HG03571 (cell line): Measurements from ENCODE around the gene FAM83F.

ENCODE experiments used
- ATAC-seq: cut with Tn5 transposase; IDR thresholded peaks from one replicate; pipeline ENCODE4 v1.9.1; 2021; ENCODE audit not compliant: unreplicated experiment

The FAM83F gene

GRCh38 chr22:39965748-39966147, 29.0 kb upstream of the FAM83F start:
- no peak for ATAC-seq

DNA sequence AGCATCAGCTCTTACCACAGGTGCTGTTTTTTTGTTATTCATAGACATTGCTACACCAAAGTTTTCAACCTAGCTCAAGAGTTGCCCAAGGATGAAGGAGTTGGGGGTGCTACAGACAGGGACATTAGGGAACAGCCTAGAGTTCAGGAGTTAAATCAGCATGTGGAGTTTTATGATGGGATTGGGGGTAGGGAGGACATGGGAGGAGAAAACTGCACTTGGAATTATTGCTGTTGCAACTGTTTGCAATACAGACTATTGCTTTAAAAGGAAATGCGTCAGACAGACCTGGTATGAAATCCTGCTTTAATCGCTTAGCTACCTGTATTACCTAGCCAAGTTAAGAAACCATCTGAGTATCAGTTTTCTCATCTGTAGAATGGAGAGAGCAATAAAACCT, 28.3 kb upstream of the FAM83F start:
- ATAC-seq, result no peak

- no peak for ATAC-seq
Observed at GRCh38 chr22:39967103-39967829, 27.5 kb upstream of the FAM83F start.

GRCh38 chr22:39967996-39968972, 26.5 kb upstream of the FAM83F start:
- ATAC-seq, result no peak

- ATAC-seq, result no peak
Observed at GRCh38 chr22:39970742-39971141, 24.0 kb upstream of the FAM83F start.

DNA sequence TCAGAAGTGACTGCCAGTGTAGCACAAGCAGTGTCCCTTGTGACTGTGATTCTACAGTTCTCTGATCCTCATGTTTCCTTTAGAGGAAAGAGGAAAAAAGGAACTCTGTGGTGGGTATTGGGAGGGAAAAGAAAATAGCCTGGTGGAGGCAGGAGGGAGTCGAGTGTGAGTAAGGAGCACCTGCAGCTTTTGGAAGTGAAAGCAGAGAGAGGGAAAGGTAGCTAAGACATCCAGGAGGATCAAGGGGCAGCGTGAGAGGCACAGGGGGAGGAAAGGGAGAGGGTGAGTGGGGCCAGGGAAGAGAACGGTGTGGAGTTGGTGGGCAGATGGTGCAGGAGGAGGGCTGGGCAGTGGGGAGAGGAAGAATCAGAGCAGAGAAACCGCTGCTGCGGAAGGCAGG, 22.1 kb upstream of the FAM83F start:
- no peak for ATAC-seq

GRCh38 chr22:39973656-39974055, 21.1 kb upstream of the FAM83F start:
- ATAC-seq, result no peak

DNA sequence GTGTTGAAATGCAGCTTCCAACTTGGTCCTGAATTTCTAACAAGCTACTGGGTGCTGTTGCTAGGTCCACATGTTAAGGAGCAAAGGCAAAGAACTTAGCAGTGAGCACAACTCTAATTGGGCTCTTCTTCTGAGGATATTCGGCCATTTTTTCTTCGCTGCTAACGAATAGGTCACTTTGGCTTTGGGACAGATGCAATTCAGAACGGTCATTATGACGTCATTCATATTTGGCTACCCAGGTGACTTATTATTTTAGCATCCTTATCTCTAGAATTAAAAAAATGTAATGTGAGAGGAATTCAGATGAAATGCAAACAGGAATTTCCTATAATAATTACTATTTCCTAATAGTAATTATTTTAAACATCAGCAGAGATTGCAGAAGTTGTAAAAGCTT, 20.7 kb upstream of the FAM83F start:
- no peak for ATAC-seq

- ATAC-seq, result no peak
Observed at GRCh38 chr22:39979048-39979447, 15.7 kb upstream of the FAM83F start.

GRCh38 chr22:39979458-39979857, 15.3 kb upstream of the FAM83F start:
- no peak for ATAC-seq

- no peak for ATAC-seq
Observed at GRCh38 chr22:39980596-39980995, 14.2 kb upstream of the FAM83F start.

GRCh38 chr22:39983346-39983745, 11.4 kb upstream of the FAM83F start:
- ATAC-seq, result no peak

DNA sequence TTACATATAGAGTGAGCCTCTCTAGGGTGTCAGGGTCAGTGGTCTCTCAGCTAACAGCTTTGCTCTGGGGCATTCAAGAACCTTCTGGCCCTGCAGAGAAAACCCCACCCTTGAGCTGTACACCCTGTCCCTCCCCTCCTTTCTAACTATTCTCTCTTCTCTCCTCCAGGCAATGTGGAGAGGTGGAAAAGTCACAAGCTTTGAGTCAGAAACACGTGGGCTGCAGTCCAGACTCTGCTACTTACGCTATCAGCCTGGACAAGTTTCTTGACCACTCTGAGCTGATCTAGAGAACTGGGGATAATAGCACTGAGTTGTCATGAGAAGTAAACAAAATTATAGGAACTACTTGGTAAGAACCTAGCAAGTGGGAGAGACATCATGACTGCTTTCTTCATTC, 10.7 kb upstream of the FAM83F start:
- ATAC-seq, result no peak

DNA sequence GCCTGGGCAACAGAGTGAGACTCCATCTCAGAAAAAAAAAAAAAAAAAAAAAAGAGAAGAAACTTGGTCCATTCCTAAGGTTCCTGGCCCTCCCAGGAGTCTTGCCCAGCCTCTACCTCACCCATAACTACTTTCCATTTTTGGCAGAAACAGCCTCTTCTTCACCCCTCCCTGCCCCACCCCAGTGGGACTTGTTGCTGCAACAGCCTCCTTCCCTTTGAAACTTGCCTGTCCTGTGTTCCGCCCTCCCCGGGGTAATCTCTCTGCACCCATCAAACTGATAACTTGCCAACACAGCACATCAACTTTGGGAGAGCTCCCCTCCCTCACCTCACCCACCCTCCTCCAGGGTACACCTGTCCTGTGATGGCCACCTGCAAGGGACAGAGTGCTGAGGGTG, 10.0 kb upstream of the FAM83F start:
- no peak for ATAC-seq

GRCh38 chr22:39985383-39986035, 9.2 kb upstream of the FAM83F start:
- ATAC-seq, result no peak

- ATAC-seq, result no peak
Observed at GRCh38 chr22:39988386-39989114, 6.2 kb upstream of the FAM83F start.

- ATAC-seq, result no peak
Observed at GRCh38 chr22:39989633-39990032, 5.1 kb upstream of the FAM83F start.

DNA sequence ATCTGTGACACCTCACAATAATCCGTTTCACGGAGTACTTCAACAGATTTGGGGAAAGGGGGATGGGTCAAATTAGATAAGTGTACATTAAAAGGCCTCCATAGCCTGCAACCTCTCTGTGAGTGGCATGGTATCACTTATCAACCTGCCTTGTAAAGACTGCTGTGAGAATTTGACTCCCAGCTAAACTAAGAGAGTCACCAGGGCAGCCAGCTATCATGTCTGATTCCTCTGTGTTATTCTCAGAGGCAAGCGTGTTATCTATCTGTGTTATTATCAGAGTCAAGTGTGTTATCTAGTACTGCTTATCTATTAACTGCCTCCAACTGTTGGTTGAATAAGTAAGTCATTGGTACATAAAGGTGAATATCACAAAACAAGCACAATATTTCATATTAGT, 4.1 kb upstream of the FAM83F start:
- no peak for ATAC-seq

- ATAC-seq, result no peak
Observed at GRCh38 chr22:39991159-39991860, 3.4 kb upstream of the FAM83F start.

- ATAC-seq, result no peak
Observed at GRCh38 chr22:39992088-39992826, 2.5 kb upstream of the FAM83F start.
